H1 (cell line): ENCODE results near the gene MT4. TPM values are rescaled to one million over a fixed set of nuclear protein-coding genes. Genes with fewer than 3 reads are reported as not detected.

Experiments used
- CTCF ChIA-PET: fragments of 300-600 bp; sonication (Branson Sonifier 250); formaldehyde crosslinking; loops from one replicate; lab custom pipeline; 2021; ENCODE audit not compliant: partially characterized antibody; lab: Charles Lee
- POLR2A ChIA-PET: fragments of 300-600 bp; sonication (Branson Sonifier 250); formaldehyde crosslinking; loops from one replicate; lab custom pipeline; 2021; ENCODE audit warnings: inconsistent platforms; ENCODE audit not compliant: partially characterized antibody; lab: Charles Lee
- DNase-seq, 2 experiments: peaks; one replicate each; pipeline versions ENCODE4 v3.0.0 to v3.0.0-alpha.2; 2010 to 2022; ENCODE audit warnings: low spot score in 2 of 2, low read depth in 1 of 2, mixed read lengths in 1 of 2
- FAIRE-seq: peaks from 2 replicates; lab custom pipeline; 2011; peaks lifted over from hg19 to GRCh38; lab: Jason Lieb, UNC
- H2AFZ ChIP-seq: 2 replicates; pipeline ENCODE4 v1.8.1; 2012; ENCODE audit warnings: low read length, inconsistent platforms
- H2AK5ac ChIP-seq: 2 replicates; pipeline ENCODE4 v1.6.1; 2013; ENCODE audit warnings: low read depth, low read length
- H2BK120ac ChIP-seq: replicated peaks from 2 replicates; pipeline ENCODE3; 2013; ENCODE audit warnings: low read depth, low read length, inconsistent platforms
- H2BK12ac ChIP-seq: 2 replicates; pipeline ENCODE4 v1.6.1; 2013; ENCODE audit warnings: low read depth, low read length
- H2BK15ac ChIP-seq: 2 replicates; pipeline ENCODE4 v1.6.1; 2013; ENCODE audit warnings: low read length
- H2BK20ac ChIP-seq: 2 replicates; pipeline ENCODE4 v1.6.1; 2013; ENCODE audit warnings: low read length
- H2BK5ac ChIP-seq: 2 replicates; pipeline ENCODE4 v1.6.1; 2013; ENCODE audit warnings: low read depth, low read length
- H3K14ac ChIP-seq: 2 replicates; pipeline ENCODE4 v1.6.1; 2013; ENCODE audit warnings: inconsistent platforms; ENCODE audit not compliant: insufficient read length
- H3K18ac ChIP-seq: 2 replicates; pipeline ENCODE4 v1.6.1; 2013; ENCODE audit warnings: low read length; ENCODE audit errors: extremely low read depth
- H3K23ac ChIP-seq: 2 replicates; pipeline ENCODE4 v1.6.1; 2013; ENCODE audit warnings: inconsistent platforms; ENCODE audit not compliant: insufficient read length
- H3K23me2 ChIP-seq: 2 replicates; pipeline ENCODE4 v1.6.1; 2013; ENCODE audit warnings: low read depth, low read length
- H3K27ac ChIP-seq: 2 replicates; pipeline ENCODE4 v1.6.1; 2011; ENCODE audit warnings: low read depth, low read length, inconsistent platforms
- H3K27me3 ChIP-seq, 4 experiments: replicated peaks in 1 of 4; 1 replicate in 1 of 4; 2 replicates in 3 of 4; pipeline versions ENCODE4 v1.6.1 to v1.8.1; 2011 to 2013; ENCODE audit warnings: low read length in 3 of 4, mild to moderate bottlenecking in 3 of 4, inconsistent platforms in 2 of 4, mixed read lengths in 2 of 4, moderate library complexity in 1 of 4; ENCODE audit not compliant: control insufficient read depth in 3 of 4, insufficient read depth in 3 of 4; ENCODE audit errors: extremely low read depth in 1 of 4
- H3K36me3 ChIP-seq, 4 experiments: 2 replicates each; pipeline versions ENCODE4 v1.6.1 to v1.8.1; 2011 to 2013; ENCODE audit warnings: mild to moderate bottlenecking in 4 of 4, low read length in 3 of 4, moderate library complexity in 2 of 4, control low read depth in 1 of 4, inconsistent platforms in 1 of 4; ENCODE audit not compliant: insufficient read depth in 4 of 4, control insufficient read depth in 2 of 4
- H3K4ac ChIP-seq: replicated peaks from 2 replicates; pipeline ENCODE3; 2013; ENCODE audit warnings: low read length, low read depth, mixed read lengths, inconsistent platforms; ENCODE audit not compliant: insufficient read length
- H3K4me1 ChIP-seq, 4 experiments: replicated peaks in 1 of 4; 1 replicate in 1 of 4; 2 replicates in 3 of 4; pipeline versions ENCODE4 v1.6.1 to v1.8.1; 2011 to 2013; ENCODE audit warnings: low read length in 3 of 4, inconsistent platforms in 2 of 4, mixed read lengths in 1 of 4; ENCODE audit not compliant: insufficient read depth in 4 of 4, control insufficient read depth in 3 of 4
- H3K4me2 ChIP-seq, 2 experiments: 2 replicates each; pipeline versions ENCODE4 v1.6.1 to v1.8.1; 2011 to 2013; ENCODE audit warnings: low read depth in 2 of 2, low read length in 2 of 2, control low read depth in 1 of 2, inconsistent platforms in 1 of 2, mild to moderate bottlenecking in 1 of 2; ENCODE audit not compliant: insufficient read depth in 1 of 2
- H3K4me3 ChIP-seq, 4 experiments: fragments of 200-600, 300-600 bp in 1 of 4; sonication (generic), shearing (Covaris generic), sonication (Bioruptor Twin) in 1 of 4; 2 replicates each; pipeline versions ENCODE4 v1.5.1 to v1.8.1; 2011 to 2016; ENCODE audit warnings: low read length in 4 of 4, low read depth in 3 of 4, control low read depth in 2 of 4, inconsistent platforms in 2 of 4, mild to moderate bottlenecking in 2 of 4, mixed read lengths in 1 of 4, moderate library complexity in 1 of 4; ENCODE audit not compliant: insufficient read depth in 2 of 4; ENCODE audit errors: extremely low read depth in 1 of 4
- H3K56ac ChIP-seq: replicated peaks from 2 replicates; pipeline ENCODE3; 2013; ENCODE audit warnings: low read depth, mild to moderate bottlenecking, mixed read lengths, low read length, inconsistent platforms; ENCODE audit not compliant: insufficient read length
- H3K79me1 ChIP-seq: 2 replicates; pipeline ENCODE4 v1.6.1; 2013; ENCODE audit warnings: low read depth, low read length, control low read depth
- H3K79me2 ChIP-seq, 2 experiments: 2 replicates each; pipeline versions ENCODE4 v1.6.1 to v1.8.1; 2012 to 2013; ENCODE audit warnings: low read length in 2 of 2, mild to moderate bottlenecking in 2 of 2, inconsistent platforms in 1 of 2; ENCODE audit not compliant: insufficient read depth in 2 of 2, control insufficient read depth in 1 of 2
- H3K9ac ChIP-seq, 4 experiments: replicated peaks in 1 of 4; 1 replicate in 1 of 4; 2 replicates in 3 of 4; pipeline versions ENCODE4 v1.6.1 to v1.8.1; 2011 to 2013; ENCODE audit warnings: low read depth in 3 of 4, low read length in 3 of 4, control low read depth in 2 of 4, mild to moderate bottlenecking in 2 of 4, moderate library complexity in 2 of 4, inconsistent platforms in 1 of 4; ENCODE audit errors: extremely low read depth in 1 of 4
- H3K9me3 ChIP-seq, 2 experiments: 2 replicates each; pipeline versions ENCODE4 v1.6.1 to v1.8.1; 2012 to 2013; ENCODE audit warnings: mild to moderate bottlenecking in 2 of 2, moderate library complexity in 2 of 2, control low read depth in 1 of 2, inconsistent platforms in 1 of 2, low read depth in 1 of 2, low read length in 1 of 2, mixed read lengths in 1 of 2; ENCODE audit not compliant: insufficient read depth in 2 of 2
- H4K20me1 ChIP-seq, 2 experiments: replicated peaks in 1 of 2; 2 replicates each; pipeline versions ENCODE3 to v1.8.1; 2011 to 2013; ENCODE audit warnings: inconsistent platforms in 2 of 2, low read length in 2 of 2, mild to moderate bottlenecking in 1 of 2; ENCODE audit not compliant: insufficient read depth in 2 of 2, control insufficient read depth in 1 of 2
- H4K5ac ChIP-seq: 2 replicates; pipeline ENCODE4 v1.6.1; 2013; ENCODE audit warnings: low read length, low read depth, mixed read lengths, inconsistent platforms; ENCODE audit not compliant: insufficient read length
- H4K8ac ChIP-seq: 2 replicates; pipeline ENCODE4 v1.8.0; 2013; ENCODE audit warnings: mild to moderate bottlenecking, moderate library complexity, low read length, inconsistent platforms; ENCODE audit not compliant: insufficient read depth; ENCODE audit errors: extremely low read depth
- H4K91ac ChIP-seq: replicated peaks from 2 replicates; pipeline ENCODE3; 2013; ENCODE audit warnings: low read length, mixed read lengths, inconsistent platforms; ENCODE audit not compliant: insufficient read length
- JUND ChIP-seq: IDR thresholded peaks from 2 replicates; pipeline ENCODE4 v1.6.1; 2011; ENCODE audit warnings: mild to moderate bottlenecking, improper control_type of control experiment, low read length
- KDM5A ChIP-seq: fragments of 200-600 bp; IDR thresholded peaks from 2 replicates; pipeline ENCODE4 v1.7.1; 2012; ENCODE audit warnings: mild to moderate bottlenecking, low read length, inconsistent platforms, mixed read lengths
- SAP30 ChIP-seq: fragments of 300-600 bp; sonication (generic); IDR thresholded peaks from 2 replicates; pipeline ENCODE4 v1.7.1; 2012; ENCODE audit warnings: low read length, moderate library complexity, mild to moderate bottlenecking, inconsistent platforms; ENCODE audit not compliant: insufficient read depth, insufficient replicate concordance
- WGBS, 2 experiments: shearing (Covaris generic) in 1 of 2; methylation state at CpG; one replicate each; pipeline versions ENCODE4 v1.1.6 to v1.1.7; 2013 to 2015; ENCODE audit warnings: low lambda C conversion rate in 2 of 2, mixed read lengths in 2 of 2, inconsistent platforms in 1 of 2, low coverage in 1 of 2, missing lambda C conversion rate in 1 of 2; ENCODE audit not compliant: insufficient replicate concordance in 2 of 2, insufficient coverage in 1 of 2, insufficient read length in 1 of 2; ENCODE audit errors: extremely low coverage in 1 of 2, missing lambda C conversion rate in 1 of 2; 5-methylcytosine and 5-hydroxymethylcytosine counted together
- polyA plus RNA-seq, 7 experiments: library from polyadenylated mRNA; depleted of rRNA in 3 of 7; stranded (reverse) in 5 of 7; unstranded in 2 of 7; fragments of >200 nt in 5 of 7; fragments of 200-250 nt in 2 of 7; gene quantifications; 1 replicate in 5 of 7; 2 replicates in 1 of 7; 4 replicates in 1 of 7; pipeline versions ENCODE4 v1.2.1 to v1.2.3, GENCODE V29; 2011 to 2013; ENCODE audit warnings: missing spikeins in 2 of 7, mixed read lengths in 2 of 7
- total RNA-seq: library from RNA; stranded (reverse); fragmentation: NEBNext Ultra II Directional; extraction: Animal tissue kit (Norgen Biotek cat#: 25700); gene quantifications from 2 replicates; pipeline ENCODE4 v1.2.1, GENCODE V29; 2021

The MT4 gene
- total and polyA plus RNA-seq, 2 of the 8 experiments (the other 6 are each of a cell fraction or from before 2014, with no cell fraction given): not detected

GRCh38 chr16:56594292-56594619 lies 29.4 kb downstream of the MT4 start:
- no peak overlapping the region for H3K27ac ChIP-seq
- peaks cover 0 to 9% (median 1%) of the 10 kb centered on the region in 4 experiments; a peak in 4 of 7 replicates for H3K4me1 ChIP-seq
- H2BK12ac ChIP-seq: no peak overlapping the region
- H2AFZ ChIP-seq: no peak overlapping the region
- no peak overlapping the region for H3K9ac ChIP-seq
- POLR2A ChIA-PET: interaction anchor here (0.6 to 1.4 kb wide), 2 partner anchors 82 to 181 kb away, joined by 3 read pairs; no protein-coding TSS in a partner anchor
- no peak overlapping the region for H2BK15ac ChIP-seq
- no peak overlapping the region for H3K4ac ChIP-seq
- H3K4me3 ChIP-seq: no peak overlapping the region
- no peak overlapping the region for H3K18ac ChIP-seq
- H3K79me2 ChIP-seq: no peaks in the 10 kb centered on the region
- H2BK120ac ChIP-seq: no peak overlapping the region
- no peaks in the 10 kb centered on the region for H3K9me3 ChIP-seq
- 89% methylated on average over 5 of the region's 5 CpGs; no CpG with 5 or more reads in 1 of the 2 experiments for WGBS, 2 experiments
- no peak overlapping the region for H4K8ac ChIP-seq
- H3K36me3 ChIP-seq: no peaks in the 10 kb centered on the region
- no peak overlapping the region for H3K14ac ChIP-seq
- peaks cover 12 to 29% (median 25%) of the 10 kb centered on the region in 4 experiments for H3K27me3 ChIP-seq
- no peak for FAIRE-seq
- peaks cover 5% of the 10 kb centered on the region; the same call in 1 of the 2 replicates for H3K23me2 ChIP-seq
- peaks cover 2% of the 10 kb centered on the region in 2 experiments for H4K20me1 ChIP-seq
- H4K5ac ChIP-seq: no peak overlapping the region
- H3K23ac ChIP-seq: no peak overlapping the region
- no peak overlapping the region for H4K91ac ChIP-seq
- TF ChIP-seq JUND (no peak), KDM5A (no peak), SAP30 (no peak)
- TF ChIP-seq, all 59 proteins: peak for 0
- CTCF ChIA-PET: interaction anchor here (1.3 to 3.3 kb wide), 2 partner anchors 11 to 12 kb away, joined by 3 to 25 read pairs; no protein-coding TSS in a partner anchor
- no peak overlapping the region for H3K56ac ChIP-seq
- no peaks in the 10 kb centered on the region for H3K79me1 ChIP-seq
- no peak overlapping the region for H2AK5ac ChIP-seq
- no peak overlapping the region for H3K4me2 ChIP-seq
- no peak overlapping the region for H2BK20ac ChIP-seq
- no peak overlapping the region for H2BK5ac ChIP-seq
- no peak for DNase-seq
